ENCODE data around the gene CCDC73.

DNA sequence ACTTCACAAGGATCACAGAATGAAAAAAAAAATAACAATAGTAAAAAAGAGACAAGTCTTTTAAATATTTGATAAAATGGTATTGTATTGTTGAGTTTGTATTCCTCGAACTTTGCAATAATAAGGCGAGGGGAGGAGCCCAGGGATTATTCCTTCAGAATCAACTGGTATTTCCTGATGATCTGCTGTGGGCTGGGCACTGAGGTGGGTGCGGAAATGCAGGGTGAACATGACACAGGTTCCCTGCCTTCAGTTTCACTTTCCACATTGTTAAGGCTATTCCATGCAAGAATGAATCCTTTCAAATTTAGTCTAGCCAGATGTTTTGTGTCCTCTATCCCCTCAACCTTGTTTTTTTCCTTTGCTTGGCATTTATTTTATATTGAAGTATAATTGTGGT lies 212.9 kb downstream of the CCDC73 start:
- TF ChIP-seq, protein P1, sequence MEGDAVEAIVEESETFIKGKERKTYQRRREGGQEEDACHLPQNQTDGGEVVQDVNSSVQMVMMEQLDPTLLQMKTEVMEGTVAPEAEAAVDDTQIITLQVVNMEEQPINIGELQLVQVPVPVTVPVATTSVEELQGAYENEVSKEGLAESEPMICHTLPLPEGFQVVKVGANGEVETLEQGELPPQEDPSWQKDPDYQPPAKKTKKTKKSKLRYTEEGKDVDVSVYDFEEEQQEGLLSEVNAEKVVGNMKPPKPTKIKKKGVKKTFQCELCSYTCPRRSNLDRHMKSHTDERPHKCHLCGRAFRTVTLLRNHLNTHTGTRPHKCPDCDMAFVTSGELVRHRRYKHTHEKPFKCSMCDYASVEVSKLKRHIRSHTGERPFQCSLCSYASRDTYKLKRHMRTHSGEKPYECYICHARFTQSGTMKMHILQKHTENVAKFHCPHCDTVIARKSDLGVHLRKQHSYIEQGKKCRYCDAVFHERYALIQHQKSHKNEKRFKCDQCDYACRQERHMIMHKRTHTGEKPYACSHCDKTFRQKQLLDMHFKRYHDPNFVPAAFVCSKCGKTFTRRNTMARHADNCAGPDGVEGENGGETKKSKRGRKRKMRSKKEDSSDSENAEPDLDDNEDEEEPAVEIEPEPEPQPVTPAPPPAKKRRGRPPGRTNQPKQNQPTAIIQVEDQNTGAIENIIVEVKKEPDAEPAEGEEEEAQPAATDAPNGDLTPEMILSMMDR (IDR thresholded peaks at IDR 0.05; ENCODE audit: low read depth, low read length, missing input control) = no peak
- no peak for TF ChIP-seq FOXA1 (IDR thresholded peaks at IDR 0.05)
- TF ChIP-seq, protein P2, sequence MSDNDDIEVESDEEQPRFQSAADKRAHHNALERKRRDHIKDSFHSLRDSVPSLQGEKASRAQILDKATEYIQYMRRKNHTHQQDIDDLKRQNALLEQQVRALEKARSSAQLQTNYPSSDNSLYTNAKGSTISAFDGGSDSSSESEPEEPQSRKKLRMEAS (IDR thresholded peaks at IDR 0.05) = no peak
- no peak for TF ChIP-seq TAF1 (conservative IDR thresholded peaks at IDR 0.05)
- no peak for TF ChIP-seq GABPA (IDR thresholded peaks at IDR 0.05 in 1 of 2, conservative IDR thresholded peaks at IDR 0.05 in 1 of 2)
- TF ChIP-seq JUND (IDR thresholded peaks at IDR 0.05) = no peak
- TF ChIP-seq RAD21 (IDR thresholded peaks at IDR 0.05) = no peak
- no peak for TF ChIP-seq EGR1 (IDR thresholded peaks at IDR 0.05; ENCODE audit: low read depth in 2 of 2)
- no peak for TF ChIP-seq SP1 (IDR thresholded peaks at IDR 0.05)
- no peak for TF ChIP-seq RXRA (IDR thresholded peaks at IDR 0.05)
- TF ChIP-seq, protein P3, sequence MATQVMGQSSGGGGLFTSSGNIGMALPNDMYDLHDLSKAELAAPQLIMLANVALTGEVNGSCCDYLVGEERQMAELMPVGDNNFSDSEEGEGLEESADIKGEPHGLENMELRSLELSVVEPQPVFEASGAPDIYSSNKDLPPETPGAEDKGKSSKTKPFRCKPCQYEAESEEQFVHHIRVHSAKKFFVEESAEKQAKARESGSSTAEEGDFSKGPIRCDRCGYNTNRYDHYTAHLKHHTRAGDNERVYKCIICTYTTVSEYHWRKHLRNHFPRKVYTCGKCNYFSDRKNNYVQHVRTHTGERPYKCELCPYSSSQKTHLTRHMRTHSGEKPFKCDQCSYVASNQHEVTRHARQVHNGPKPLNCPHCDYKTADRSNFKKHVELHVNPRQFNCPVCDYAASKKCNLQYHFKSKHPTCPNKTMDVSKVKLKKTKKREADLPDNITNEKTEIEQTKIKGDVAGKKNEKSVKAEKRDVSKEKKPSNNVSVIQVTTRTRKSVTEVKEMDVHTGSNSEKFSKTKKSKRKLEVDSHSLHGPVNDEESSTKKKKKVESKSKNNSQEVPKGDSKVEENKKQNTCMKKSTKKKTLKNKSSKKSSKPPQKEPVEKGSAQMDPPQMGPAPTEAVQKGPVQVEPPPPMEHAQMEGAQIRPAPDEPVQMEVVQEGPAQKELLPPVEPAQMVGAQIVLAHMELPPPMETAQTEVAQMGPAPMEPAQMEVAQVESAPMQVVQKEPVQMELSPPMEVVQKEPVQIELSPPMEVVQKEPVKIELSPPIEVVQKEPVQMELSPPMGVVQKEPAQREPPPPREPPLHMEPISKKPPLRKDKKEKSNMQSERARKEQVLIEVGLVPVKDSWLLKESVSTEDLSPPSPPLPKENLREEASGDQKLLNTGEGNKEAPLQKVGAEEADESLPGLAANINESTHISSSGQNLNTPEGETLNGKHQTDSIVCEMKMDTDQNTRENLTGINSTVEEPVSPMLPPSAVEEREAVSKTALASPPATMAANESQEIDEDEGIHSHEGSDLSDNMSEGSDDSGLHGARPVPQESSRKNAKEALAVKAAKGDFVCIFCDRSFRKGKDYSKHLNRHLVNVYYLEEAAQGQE (IDR thresholded peaks at IDR 0.05) = no peak
- TF ChIP-seq, protein P4, sequence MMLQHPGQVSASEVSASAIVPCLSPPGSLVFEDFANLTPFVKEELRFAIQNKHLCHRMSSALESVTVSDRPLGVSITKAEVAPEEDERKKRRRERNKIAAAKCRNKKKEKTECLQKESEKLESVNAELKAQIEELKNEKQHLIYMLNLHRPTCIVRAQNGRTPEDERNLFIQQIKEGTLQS (IDR thresholded peaks at IDR 0.05) = no peak
- TF ChIP-seq HNF4A (conservative IDR thresholded peaks at IDR 0.05) = no peak
